B cell (primary cell): Measurements from ENCODE around the gene MMP24. TPM values are rescaled to one million over a fixed set of nuclear protein-coding genes. Genes with fewer than 3 reads are reported as not detected.

ENCODE experiments used
- ATAC-seq: fragments of 200-7000 bp; cut with Tn5 transposase; one replicate; pipeline ENCODE4 v1.10.0; 2021; ENCODE audit warnings: low read depth, mild to moderate bottlenecking, moderate number of reproducible peaks, moderate library complexity
- CTCF ChIA-PET: fragments of 350-600 bp; sonication (Branson Sonifier 250); formaldehyde crosslinking; loops from one replicate; lab custom pipeline; 2021; ENCODE audit warnings: antibody characterized with exemption, inconsistent platforms; lab: Charles Lee
- POLR2A ChIA-PET: fragments of 350-600 bp; sonication (Branson Sonifier 250); formaldehyde crosslinking; loops from one replicate; lab custom pipeline; 2021; ENCODE audit warnings: antibody characterized with exemption; lab: Charles Lee
- DNase-seq: peaks from one replicate; pipeline ENCODE4 v3.0.0; 2013
- H2AFZ ChIP-seq: 2 replicates; pipeline ENCODE4 v1.6.1; 2012; ENCODE audit warnings: mild to moderate bottlenecking, low read depth, low read length; ENCODE audit not compliant: insufficient read depth, poor library complexity, severe bottlenecking
- H3K27ac ChIP-seq, 2 donors: 1 replicate in 1 of 2; 2 replicates in 1 of 2; pipeline ENCODE4 v1.5.1; 2012 to 2013; ENCODE audit warnings: low read length in 2 of 2, mild to moderate bottlenecking in 2 of 2, moderate library complexity in 1 of 2
- H3K27me3 ChIP-seq, 4 experiments: fragments of 200-600 bp in 1 of 4; sonication (generic) in 1 of 4; replicated peaks in 1 of 4; 1 replicate in 2 of 4; 2 replicates in 2 of 4; pipeline versions ENCODE4 v1.6.1 to v1.7.0; 2013 to 2016; ENCODE audit warnings: low read length in 3 of 4, mild to moderate bottlenecking in 2 of 4, mixed read lengths in 1 of 4, moderate library complexity in 1 of 4; ENCODE audit not compliant: insufficient read depth in 4 of 4, control insufficient read depth in 3 of 4; ENCODE audit errors: control extremely low read depth in 1 of 4
- H3K36me3 ChIP-seq, 2 experiments: replicated peaks in 1 of 2; 1 replicate in 1 of 2; 2 replicates in 1 of 2; pipeline versions ENCODE4 v1.6.1 to v1.7.1; 2013; ENCODE audit warnings: low read length in 1 of 2; ENCODE audit not compliant: insufficient read depth in 2 of 2, control insufficient read depth in 1 of 2; ENCODE audit errors: control extremely low read depth in 1 of 2, extremely low read depth in 1 of 2
- H3K4me1 ChIP-seq, 2 donors: fragments of 200-600 bp in 1 of 2; sonication (generic) in 1 of 2; 1 replicate in 1 of 2; 2 replicates in 1 of 2; pipeline versions ENCODE4 v1.5.1 to v1.6.1; 2013 to 2017; ENCODE audit warnings: low read length in 2 of 2; ENCODE audit not compliant: control insufficient read depth in 2 of 2, insufficient read depth in 2 of 2
- H3K4me2 ChIP-seq: replicated peaks from 2 replicates; pipeline ENCODE3; 2012; ENCODE audit warnings: mild to moderate bottlenecking, low read depth, low read length; ENCODE audit not compliant: poor library complexity, severe bottlenecking
- H3K4me3 ChIP-seq, 5 experiments: fragments of 200-600 bp in 1 of 5; sonication (generic) in 1 of 5; 1 replicate in 3 of 5; 2 replicates in 2 of 5; pipeline versions ENCODE4 v1.5.1 to v1.7.0; 2011 to 2016; ENCODE audit warnings: low read length in 4 of 5, mild to moderate bottlenecking in 4 of 5, low read depth in 2 of 5, control low read depth in 1 of 5, moderate library complexity in 1 of 5; ENCODE audit not compliant: insufficient read depth in 1 of 5; ENCODE audit errors: control extremely low read depth in 1 of 5, extremely low read depth in 1 of 5
- H3K79me2 ChIP-seq: fragments of 200-600 bp; sonication (generic); one replicate; pipeline ENCODE4 v1.6.0; 2016; ENCODE audit warnings: low read length; ENCODE audit not compliant: control insufficient read depth, insufficient read depth
- H3K9ac ChIP-seq: fragments of 200-600 bp; sonication (generic); 2 replicates; pipeline ENCODE4 v1.6.1; 2017; ENCODE audit warnings: mild to moderate bottlenecking, low read length, moderate library complexity
- H3K9me3 ChIP-seq, 3 donors: one replicate each; pipeline versions ENCODE4 v1.6.1 to v1.7.1; 2013; ENCODE audit warnings: low read length in 2 of 3; ENCODE audit not compliant: control insufficient read depth in 2 of 3, insufficient read depth in 1 of 3; ENCODE audit errors: control extremely low read depth in 1 of 3
- H4K20me1 ChIP-seq: 2 replicates; pipeline ENCODE4 v1.6.0; 2012; ENCODE audit warnings: mild to moderate bottlenecking, low read length; ENCODE audit not compliant: insufficient read depth, control insufficient read depth, poor library complexity, severe bottlenecking
- H3K27ac Mint-ChIP-seq: one replicate; pipeline ENCODE4 v1.8.0; 2021; ENCODE audit warnings: mixed read lengths
- H3K27me3 Mint-ChIP-seq: one replicate; pipeline ENCODE4 v1.8.0; 2021; ENCODE audit warnings: mixed read lengths
- H3K4me1 Mint-ChIP-seq: one replicate; pipeline ENCODE4 v1.8.0; 2021; ENCODE audit warnings: mixed read lengths
- H3K4me3 Mint-ChIP-seq: one replicate; pipeline ENCODE4 v1.8.0; 2021; ENCODE audit warnings: mixed read lengths
- H3K9me3 Mint-ChIP-seq: one replicate; pipeline ENCODE4 v1.8.0; 2022; ENCODE audit warnings: mixed read lengths; ENCODE audit not compliant: insufficient read depth
- CTCF ChIP-seq: fragments of 200-600 bp; IDR thresholded peaks from one replicate; pipeline ENCODE4 v1.8.0; 2022; ENCODE audit warnings: antibody characterized with exemption, mild to moderate bottlenecking
- EZH2 ChIP-seq: IDR thresholded peaks from 2 replicates; pipeline ENCODE4 v1.6.1; 2012; ENCODE audit warnings: borderline replicate concordance, low read depth, mild to moderate bottlenecking, moderate library complexity, low read length; ENCODE audit not compliant: insufficient read depth, poor library complexity, severe bottlenecking
- WGBS: methylation state at CpG from one replicate; pipeline ENCODE4 v1.1.5; 2013; ENCODE audit warnings: missing lambda C conversion rate; ENCODE audit not compliant: insufficient coverage; 5-methylcytosine and 5-hydroxymethylcytosine counted together
- intact Hi-C: fragments of 100-400 bp; cut with micrococcal nuclease; formaldehyde crosslinking; loops from one replicate; pipeline ENCODE4 v1.10.0; 2022
- polyA plus RNA-seq: library from polyadenylated mRNA; depleted of rRNA; stranded (reverse); fragments of >200 nt; gene quantifications from 2 replicates; pipeline ENCODE4 v1.2.3, GENCODE V29; 2012
- total RNA-seq, 2 donors: library from RNA; stranded (reverse); fragments of 120-200 nt in 1 of 2; gene quantifications; 1 replicate in 1 of 2; 2 replicates in 1 of 2; pipeline versions ENCODE4 v1.2.3 to v1.2.4, GENCODE V29; 2013 to 2022

The MMP24 gene
- total and polyA plus RNA-seq, 2 donors (not counting 1 experiment from before 2014, with no cell fraction given), result not detected

GRCh38 chr20:35274172-35275092 is 47.9 kb downstream of the MMP24 start:
- POLR2A ChIA-PET, result no interaction called here
- CTCF ChIA-PET, result interaction anchor here (1.0 kb wide), 1 partner anchor 439 kb away, joined by 4 read pairs; no protein-coding TSS in a partner anchor
- DNase-seq, result no peak

More at GRCh38 chr20:35274172-35275092, 47.9 kb downstream of the MMP24 start:
- no peak overlapping the region for H3K4me3 ChIP-seq
- ATAC-seq, result no peak
- WGBS, result 97% methylated on average over 24 of the region's 24 CpGs
- H3K36me3 ChIP-seq, result peaks cover under 1 to 43% of the 10 kb centered on the region in 2 experiments
- Mint-ChIP-seq H3K4me1 (peaks cover 11% of the 10 kb centered on the region), H3K4me3 (no peak overlapping the region), H3K27me3 (no peaks in the 10 kb centered on the region), H3K9me3 (no peaks in the 10 kb centered on the region), H3K27ac (no peak overlapping the region)
- H3K4me1 ChIP-seq, result peaks cover 14 to 21% of the 10 kb centered on the region in 2 donors
- intact Hi-C loops, result no loop called here
- H4K20me1 ChIP-seq, result peaks cover 1% of the 10 kb centered on the region
- H3K9ac ChIP-seq, result no peak overlapping the region
- peak overlapping the region in 1 of 2 donors; percentile 0 for H3K27ac ChIP-seq
- H2AFZ ChIP-seq, result no peak overlapping the region
- TF ChIP-seq EZH2 (no peak), CTCF (no peak)
- H3K9me3 ChIP-seq, result no peaks in the 10 kb centered on the region
- H3K27me3 ChIP-seq, result no peaks in the 10 kb centered on the region
- H3K4me2 ChIP-seq, result no peak overlapping the region
- peaks cover 46% of the 10 kb centered on the region for H3K79me2 ChIP-seq
